ENCODE data around the gene KIF2C. TPM values are rescaled to one million over a fixed set of nuclear protein-coding genes. Genes with fewer than 3 reads are reported as not detected.
"Not testable (repeated sequence)": the region's sequence is repeated elsewhere in the genome, so short reads cannot be mapped to it uniquely, and the experiment has no call there.

The KIF2C gene
- total RNA-seq, 1 donor: 3.0 TPM

- DNase-seq (ENCODE audit: low read depth in 2 of 3, low spot score in 2 of 3): no peak
Observed at GRCh38 chr1:44717653-44718052, 22.0 kb upstream of the KIF2C start.

GRCh38 chr1:44718091-44718490, 21.5 kb upstream of the KIF2C start:
- DNase-seq (ENCODE audit: low read depth in 2 of 3, low spot score in 2 of 3): no peak

- no peak for DNase-seq (ENCODE audit: low read depth in 2 of 3, low spot score in 2 of 3)
Observed at GRCh38 chr1:44719318-44719717, 20.3 kb upstream of the KIF2C start.

GRCh38 chr1:44720281-44720680, 19.4 kb upstream of the KIF2C start:
- DNase-seq (ENCODE audit: low read depth in 2 of 3, low spot score in 2 of 3): no peak

DNA sequence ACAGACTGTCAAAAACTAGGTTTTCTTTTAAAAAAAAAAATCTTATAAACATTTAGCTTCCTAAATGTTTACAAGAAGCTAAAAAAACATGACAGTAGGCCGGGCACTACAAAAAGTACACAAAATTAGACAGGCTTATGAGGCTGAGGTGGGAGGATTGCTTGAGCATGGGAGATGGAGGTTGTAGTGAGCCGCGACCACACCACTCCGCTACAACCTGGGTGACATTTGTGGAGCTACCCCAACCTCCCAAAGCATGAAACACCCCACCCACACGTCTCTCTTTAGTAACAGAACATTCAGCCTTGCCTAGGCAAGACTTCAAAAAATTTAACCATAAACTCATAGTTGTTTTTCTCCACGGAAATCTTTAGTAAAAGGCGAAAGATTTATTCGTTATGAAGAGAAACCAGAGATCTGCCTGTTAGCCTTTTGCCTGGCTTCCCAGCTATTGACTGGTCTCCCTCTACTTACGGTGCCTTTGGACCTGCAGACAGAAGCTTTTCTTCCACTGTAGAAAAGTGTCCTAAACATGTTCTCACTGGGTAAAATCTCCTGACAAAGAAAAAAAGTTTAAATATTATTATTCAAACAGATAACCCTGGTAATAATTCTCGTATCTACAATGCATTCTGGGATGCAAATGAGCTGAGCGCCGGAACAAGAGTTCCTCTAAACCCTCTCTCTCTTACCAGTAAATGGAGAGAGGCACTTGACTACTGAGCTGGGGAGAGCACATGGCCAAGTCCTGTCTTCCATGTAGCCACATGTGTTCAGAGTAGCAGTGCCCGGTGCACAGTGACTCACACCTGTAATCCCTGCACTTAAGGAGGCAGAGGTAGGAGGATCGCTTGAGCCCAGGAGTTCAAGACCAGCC, 17.9 kb upstream of the KIF2C start:
- peak in 2 of 3 donors; percentile 91 to 97 for DNase-seq (ENCODE audit: low read depth in 2 of 3, low spot score in 2 of 3)

- no peak for DNase-seq (ENCODE audit: low read depth in 2 of 3, low spot score in 2 of 3)
Observed at GRCh38 chr1:44723064-44723463, 16.6 kb upstream of the KIF2C start.

DNA sequence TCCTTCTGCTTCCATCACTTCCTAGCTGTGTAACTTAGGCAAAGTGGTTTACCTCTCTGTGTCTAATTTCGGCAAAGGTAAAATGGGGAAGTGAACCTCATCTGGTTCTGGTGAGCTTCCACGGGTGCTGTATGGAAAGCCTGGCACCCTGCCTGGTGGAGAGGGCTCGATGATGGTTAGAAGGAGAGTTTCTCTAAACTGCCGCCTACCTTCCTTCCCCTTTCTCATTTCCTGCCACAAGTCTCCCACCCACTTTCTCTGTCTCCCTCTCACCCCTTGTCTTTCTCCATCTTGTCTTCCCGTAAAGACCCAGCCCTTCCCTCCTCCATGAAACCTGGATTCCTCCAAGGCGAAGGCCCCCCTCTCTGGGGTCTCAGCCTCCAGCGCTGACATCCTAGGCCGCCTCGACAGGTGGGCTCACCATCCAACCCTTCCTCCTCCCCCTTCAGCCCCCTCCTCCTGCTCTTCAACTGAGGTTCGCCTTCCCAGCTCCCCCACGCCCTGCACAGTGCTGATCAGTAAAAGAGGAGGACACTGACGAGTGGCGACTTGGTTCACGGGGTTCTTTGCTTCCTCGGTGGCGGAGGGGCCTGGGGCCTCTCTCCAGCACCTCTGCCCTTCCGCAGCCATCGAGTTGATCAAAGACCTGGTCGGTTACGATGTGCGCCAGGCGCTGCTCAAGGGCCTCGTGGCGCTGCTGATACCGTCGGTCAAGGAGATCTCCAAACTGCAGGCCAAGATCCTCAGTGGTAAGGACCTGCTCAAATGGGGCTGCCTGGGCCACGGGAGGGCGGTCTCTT, 15.9 kb upstream of the KIF2C start:
- peak in 2 of 3 donors; percentile 89 to 97 for DNase-seq (ENCODE audit: low read depth in 2 of 3, low spot score in 2 of 3)

GRCh38 chr1:44724296-44724954, 15.2 kb upstream of the KIF2C start:
- DNase-seq (ENCODE audit: low read depth in 2 of 3, low spot score in 2 of 3): peak in 1 of 3 donors; percentile 12

DNA sequence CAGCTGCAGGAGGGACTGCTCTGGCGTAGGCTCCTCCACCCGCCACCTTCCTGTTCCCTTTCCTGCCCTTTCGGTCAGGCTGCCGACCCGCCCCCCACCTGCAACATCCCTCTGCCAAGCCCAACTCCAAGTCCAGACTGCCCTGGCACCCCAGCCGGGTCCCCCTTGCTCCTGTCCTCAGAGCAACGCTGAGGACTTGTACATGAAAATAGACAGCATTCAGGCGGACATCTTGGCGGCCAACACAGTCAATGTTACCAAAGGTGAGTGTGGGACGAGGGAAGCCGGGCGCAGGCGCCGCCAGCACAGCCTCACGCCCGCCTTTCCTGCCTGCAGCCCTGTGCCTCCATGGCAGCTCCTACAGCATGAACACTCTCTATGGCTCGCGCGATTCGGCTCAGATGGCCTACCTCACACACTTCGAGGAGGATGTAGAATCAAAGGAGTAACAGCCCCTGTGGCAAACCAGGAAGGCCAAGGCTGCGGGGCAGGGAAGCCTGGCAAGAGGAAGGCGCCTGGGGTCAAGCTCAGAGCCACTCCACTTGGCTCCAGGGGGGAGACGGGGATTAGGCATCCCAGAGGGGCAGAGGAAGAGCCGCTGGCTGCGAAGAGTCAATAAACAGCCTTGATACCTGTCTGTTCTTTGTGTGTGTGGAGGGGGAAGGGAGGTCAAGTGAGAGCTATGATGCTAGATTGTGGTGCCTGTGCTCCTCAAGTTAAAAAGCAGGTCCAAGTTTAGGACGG, 14.5 kb upstream of the KIF2C start:
- DNase-seq (ENCODE audit: low read depth in 2 of 3, low spot score in 2 of 3): no peak

- peak; percentile 84 to 97 (median 95) for DNase-seq (ENCODE audit: low read depth in 2 of 3, low spot score in 2 of 3)
Observed at GRCh38 chr1:44730741-44731512, 8.7 kb upstream of the KIF2C start, which contains the start of gene RNU5D-1. TSS of gene RNU5D-1 (minus strand) at chr1:44731170.

DNA sequence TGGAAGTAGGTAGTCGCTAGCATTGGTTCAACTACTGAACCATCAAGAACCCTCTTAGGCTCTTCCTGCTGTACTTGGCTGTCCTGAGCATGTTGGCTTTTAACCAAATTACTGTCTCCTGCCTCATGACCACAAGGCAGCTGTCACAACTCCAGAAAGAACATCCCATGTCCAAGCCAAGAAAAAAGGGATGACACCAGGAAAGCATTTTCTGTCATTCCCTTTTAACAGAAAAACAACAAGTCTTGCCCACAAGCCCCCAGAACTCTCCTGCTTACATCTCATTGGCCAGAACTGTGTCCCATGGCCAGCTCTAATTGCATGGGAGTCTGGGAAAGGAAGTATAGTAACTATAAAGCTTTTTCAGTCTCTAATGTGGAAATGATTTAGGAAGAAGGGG, 6.3 kb upstream of the KIF2C start:
- no peak for DNase-seq (ENCODE audit: low read depth in 2 of 3, low spot score in 2 of 3)

- no peak for DNase-seq (ENCODE audit: low read depth in 2 of 3, low spot score in 2 of 3)
Observed at GRCh38 chr1:44733784-44734183, 5.9 kb upstream of the KIF2C start.

GRCh38 chr1:44735992-44736391, 3.6 kb upstream of the KIF2C start:
- no peak for DNase-seq (ENCODE audit: low read depth in 2 of 3, low spot score in 2 of 3)

DNA sequence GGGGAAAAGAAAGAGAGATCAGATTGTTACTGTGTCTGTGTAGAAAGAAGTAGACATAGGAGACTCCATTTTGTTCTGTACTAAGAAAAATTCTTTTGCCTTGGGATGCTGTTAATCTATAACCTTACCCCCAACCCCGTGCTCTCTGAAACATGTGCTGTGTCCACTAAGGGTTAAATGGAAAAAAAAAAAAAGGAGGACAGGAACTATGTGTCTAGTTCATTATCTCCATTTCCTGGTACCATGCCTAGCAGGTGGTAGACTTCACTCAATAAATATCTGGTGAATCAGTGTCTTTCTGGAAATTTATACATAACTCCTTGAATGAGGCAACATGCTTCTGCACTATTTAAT, 707 bp upstream of the KIF2C start:
- DNase-seq (ENCODE audit: low read depth in 2 of 3, low spot score in 2 of 3): not testable (repeated sequence)

DNA sequence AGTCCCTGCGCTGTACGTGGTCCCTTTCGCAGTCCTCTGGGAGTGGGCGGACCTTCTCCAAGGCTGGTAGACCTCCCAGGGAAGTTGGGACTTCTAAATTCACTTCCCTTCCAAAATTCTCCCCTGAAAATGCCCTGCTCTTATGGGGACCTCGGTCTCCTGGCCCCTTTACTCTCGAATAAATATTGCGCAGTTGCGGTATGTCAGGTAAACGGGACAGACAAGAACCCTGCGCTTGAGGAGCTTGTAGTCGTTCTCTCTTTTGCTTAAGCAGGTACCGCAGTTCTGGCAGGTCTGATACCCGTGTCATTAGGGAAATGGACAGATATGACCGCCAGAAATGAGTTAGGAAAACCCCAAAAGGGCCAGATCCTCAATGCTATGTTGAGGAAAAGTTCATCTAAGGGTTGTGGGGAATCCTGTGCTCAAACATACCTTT, 561 bp downstream of the KIF2C start:
- DNase-seq (ENCODE audit: low read depth in 2 of 3, low spot score in 2 of 3): no peak

- no peak for DNase-seq (ENCODE audit: low read depth in 2 of 3, low spot score in 2 of 3)
Observed at GRCh38 chr1:44743211-44743610, 3.6 kb downstream of the KIF2C start.

DNA sequence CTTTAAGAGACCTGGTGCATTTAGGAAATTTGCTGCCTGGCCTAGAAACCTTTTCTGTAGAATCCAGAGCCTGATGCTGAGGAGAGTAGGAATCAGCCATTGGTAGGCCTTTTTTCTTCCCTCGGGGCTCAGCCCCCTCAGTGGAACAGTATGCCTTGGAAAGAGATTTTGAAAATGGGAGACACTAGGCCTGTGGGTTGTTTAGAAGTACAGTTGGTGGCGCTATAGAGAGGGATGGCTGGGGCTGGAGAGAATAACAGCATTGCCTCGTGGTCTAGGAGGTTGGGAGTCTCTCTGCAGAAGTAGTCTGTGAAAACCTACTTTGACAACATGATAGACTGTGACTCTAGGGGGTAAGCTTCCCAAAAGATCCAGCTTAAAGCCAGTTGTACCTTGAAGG, 8.2 kb downstream of the KIF2C start:
- DNase-seq (ENCODE audit: low read depth in 2 of 3, low spot score in 2 of 3): no peak

GRCh38 chr1:44757420-44757819, 17.8 kb downstream of the KIF2C start:
- DNase-seq (ENCODE audit: low read depth in 2 of 3, low spot score in 2 of 3): no peak

- no peak for DNase-seq (ENCODE audit: low read depth in 2 of 3, low spot score in 2 of 3)
Observed at GRCh38 chr1:44759077-44759476, 19.4 kb downstream of the KIF2C start.

GRCh38 chr1:44760876-44761275, 21.2 kb downstream of the KIF2C start:
- DNase-seq (ENCODE audit: low read depth in 2 of 3, low spot score in 2 of 3): no peak
